Vein endothelial cell (primary cell): ENCODE measurements around the gene FRG2B. TPM values are rescaled to one million over a fixed set of nuclear protein-coding genes. Genes with fewer than 3 reads are reported as not detected.

Experiments
- total RNA-seq: library from RNA; depleted of rRNA; stranded (reverse); fragments of >200 nt; gene quantifications from 2 replicates; pipeline ENCODE4 v1.2.3, GENCODE V29; 2012

FRG2B gene
- not detected in 2 replicates for total RNA-seq

GRCh38 chr10:133626695-133627094 is at the start of gene FRG2B:
Gene FRG2B (minus strand): TSS chr10:133626795. CDS start chr10:133626742, 53 bp downstream.

Other genes starting within 250 kb of the FRG2B start
- gene PAOX, start 247.5 kb downstream of the FRG2B start, total RNA-seq: 4.8 and 5.9 TPM in 2 replicates
- gene MTG1, start 232.6 kb downstream of the FRG2B start, total RNA-seq: 35.3 and 40.5 TPM in 2 replicates
- gene SPRN, start 202.2 kb downstream of the FRG2B start, total RNA-seq: not detected in 2 replicates
- gene SCART1, start 172.8 kb downstream of the FRG2B start, total RNA-seq: 1.3 and 1.6 TPM in 2 replicates
- gene CYP2E1, start 99.4 kb downstream of the FRG2B start, total RNA-seq: 0.76 and 1.3 TPM in 2 replicates
- 0.33 TPM in 1 of 2 replicates, not detected in the other for gene SYCE1, start 61.2 kb downstream of the FRG2B start, total RNA-seq